ENCODE measurements around the gene OAS1. TPM values are rescaled to one million over a fixed set of nuclear protein-coding genes. Genes with fewer than 3 reads are reported as not detected.

Gene OAS1
- total RNA-seq, 1 experiment from 2014 or later: 0.64 TPM

DNA sequence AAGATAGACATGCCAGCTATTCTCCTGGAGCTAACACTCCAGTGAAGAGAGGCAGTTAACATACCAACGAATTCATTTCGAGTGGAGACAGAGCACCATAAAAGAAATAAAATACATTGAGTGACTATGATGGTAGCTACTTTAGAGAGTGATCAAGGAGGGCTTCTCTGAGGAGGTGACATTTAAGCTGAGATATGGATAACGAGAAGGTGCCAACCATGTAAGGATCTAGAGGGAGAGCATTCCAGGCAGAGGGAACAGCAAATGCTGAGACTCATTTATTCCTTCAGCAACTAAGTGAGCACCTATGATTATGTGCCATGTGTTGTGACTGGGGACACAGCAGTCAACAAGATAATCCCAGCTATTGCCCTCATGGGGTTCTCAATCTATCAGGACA is 28.3 kb upstream of the OAS1 start:
- intact Hi-C loops (cut with micrococcal nuclease): no loop called here
- H4K20me1 ChIP-seq (ENCODE audit: insufficient read depth): no peaks in the 10 kb centered on the region
- H3K27me3 ChIP-seq (ENCODE audit: insufficient read depth, low read length): peaks cover 97% of the 10 kb centered on the region
- H3K9ac ChIP-seq (ENCODE audit: low read length): no peak overlapping the region
- no peak for TF ChIP-seq ZFX (IDR thresholded peaks at IDR 0.05)
- H3K4me3 ChIP-seq (replicated peaks in 1 of 2; ENCODE audit: low read depth in 1 of 2, low read length in 2 of 2): no peak overlapping the region
- no peaks in the 10 kb centered on the region for H3K9me2 ChIP-seq (ENCODE audit: insufficient read depth)
- no peaks in the 10 kb centered on the region for H3K36me3 ChIP-seq (ENCODE audit: control insufficient read depth in 1 of 2, insufficient read depth in 2 of 2, low read length in 2 of 2)
- no peak overlapping the region for H3K4me2 ChIP-seq (ENCODE audit: low read length)
- H3K79me2 ChIP-seq (ENCODE audit: insufficient read depth, low read length): no peaks in the 10 kb centered on the region
- H3K27ac ChIP-seq (ENCODE audit: low read depth, low read length): no peak overlapping the region
- H3K4me1 ChIP-seq (ENCODE audit: control insufficient read depth in 1 of 2, insufficient read depth in 2 of 2, low read length in 2 of 2): no peaks in the 10 kb centered on the region
- H2AFZ ChIP-seq (ENCODE audit: low read depth, low read length, poor library complexity, severe bottlenecking): no peak overlapping the region
- no peaks in the 10 kb centered on the region for H3K9me3 ChIP-seq (ENCODE audit: control insufficient read depth in 1 of 2, insufficient read depth in 1 of 2, low read depth in 1 of 2, low read length in 2 of 2)
- BruUV-seq (replicated peaks): no TSS peak
- CTCF ChIA-PET: no interaction called here
- DNase-seq (ENCODE audit: low read depth, low spot score) (no peak), ATAC-seq (no peak)
- RAD21 ChIA-PET (ENCODE audit: low non-redundant PET in 1 of 2, low total read pairs in 2 of 2, uncharacterized antibody in 2 of 2, unreplicated experiment in 2 of 2): no interaction called here
- POLR2A ChIA-PET: no interaction called here

GRCh38 chr12:112879191-112879705 is 27.5 kb upstream of the OAS1 start:
- ChIA-PET RAD21 (ENCODE audit: low non-redundant PET in 1 of 2, low total read pairs in 2 of 2, uncharacterized antibody in 2 of 2, unreplicated experiment in 2 of 2) (no interaction called here), CTCF (no interaction called here), POLR2A (no interaction called here)
- H3K4me3 ChIP-seq (replicated peaks in 1 of 2; ENCODE audit: low read depth in 1 of 2, low read length in 2 of 2): no peak overlapping the region
- no peaks in the 10 kb centered on the region for H3K79me2 ChIP-seq (ENCODE audit: insufficient read depth, low read length)
- DNase-seq (ENCODE audit: low read depth, low spot score) (no peak), ATAC-seq (no peak)
- no peaks in the 10 kb centered on the region for H3K9me2 ChIP-seq (ENCODE audit: insufficient read depth)
- no peak overlapping the region for H3K27ac ChIP-seq (ENCODE audit: low read depth, low read length)
- H3K4me1 ChIP-seq (ENCODE audit: control insufficient read depth in 1 of 2, insufficient read depth in 2 of 2, low read length in 2 of 2): no peaks in the 10 kb centered on the region
- no peaks in the 10 kb centered on the region for H3K9me3 ChIP-seq (ENCODE audit: control insufficient read depth in 1 of 2, insufficient read depth in 1 of 2, low read depth in 1 of 2, low read length in 2 of 2)
- no peaks in the 10 kb centered on the region for H3K36me3 ChIP-seq (ENCODE audit: control insufficient read depth in 1 of 2, insufficient read depth in 2 of 2, low read length in 2 of 2)
- no peak overlapping the region for H2AFZ ChIP-seq (ENCODE audit: low read depth, low read length, poor library complexity, severe bottlenecking)
- BruUV-seq (replicated peaks): no TSS peak
- intact Hi-C loops (cut with micrococcal nuclease): no loop called here
- no peak overlapping the region for H3K4me2 ChIP-seq (ENCODE audit: low read length)
- peaks cover 97% of the 10 kb centered on the region for H3K27me3 ChIP-seq (ENCODE audit: insufficient read depth, low read length)
- H3K9ac ChIP-seq (ENCODE audit: low read length): no peak overlapping the region
- H4K20me1 ChIP-seq (ENCODE audit: insufficient read depth): no peaks in the 10 kb centered on the region
- TF ChIP-seq CBX3 (IDR thresholded peaks at IDR 0.05; ENCODE audit: low read depth): no peak
- TF ChIP-seq CTCF (IDR thresholded peaks at IDR 0.05 in 2 of 3, conservative IDR thresholded peaks at IDR 0.05 in 1 of 3; ENCODE audit: borderline replicate concordance in 1 of 3, insufficient read depth in 1 of 3, low read depth in 2 of 3, low read length in 2 of 3): no peak
- TF ChIP-seq ELF1 (IDR thresholded peaks at IDR 0.05; ENCODE audit: borderline replicate concordance, low read depth): no peak
- TF ChIP-seq, protein P1, sequence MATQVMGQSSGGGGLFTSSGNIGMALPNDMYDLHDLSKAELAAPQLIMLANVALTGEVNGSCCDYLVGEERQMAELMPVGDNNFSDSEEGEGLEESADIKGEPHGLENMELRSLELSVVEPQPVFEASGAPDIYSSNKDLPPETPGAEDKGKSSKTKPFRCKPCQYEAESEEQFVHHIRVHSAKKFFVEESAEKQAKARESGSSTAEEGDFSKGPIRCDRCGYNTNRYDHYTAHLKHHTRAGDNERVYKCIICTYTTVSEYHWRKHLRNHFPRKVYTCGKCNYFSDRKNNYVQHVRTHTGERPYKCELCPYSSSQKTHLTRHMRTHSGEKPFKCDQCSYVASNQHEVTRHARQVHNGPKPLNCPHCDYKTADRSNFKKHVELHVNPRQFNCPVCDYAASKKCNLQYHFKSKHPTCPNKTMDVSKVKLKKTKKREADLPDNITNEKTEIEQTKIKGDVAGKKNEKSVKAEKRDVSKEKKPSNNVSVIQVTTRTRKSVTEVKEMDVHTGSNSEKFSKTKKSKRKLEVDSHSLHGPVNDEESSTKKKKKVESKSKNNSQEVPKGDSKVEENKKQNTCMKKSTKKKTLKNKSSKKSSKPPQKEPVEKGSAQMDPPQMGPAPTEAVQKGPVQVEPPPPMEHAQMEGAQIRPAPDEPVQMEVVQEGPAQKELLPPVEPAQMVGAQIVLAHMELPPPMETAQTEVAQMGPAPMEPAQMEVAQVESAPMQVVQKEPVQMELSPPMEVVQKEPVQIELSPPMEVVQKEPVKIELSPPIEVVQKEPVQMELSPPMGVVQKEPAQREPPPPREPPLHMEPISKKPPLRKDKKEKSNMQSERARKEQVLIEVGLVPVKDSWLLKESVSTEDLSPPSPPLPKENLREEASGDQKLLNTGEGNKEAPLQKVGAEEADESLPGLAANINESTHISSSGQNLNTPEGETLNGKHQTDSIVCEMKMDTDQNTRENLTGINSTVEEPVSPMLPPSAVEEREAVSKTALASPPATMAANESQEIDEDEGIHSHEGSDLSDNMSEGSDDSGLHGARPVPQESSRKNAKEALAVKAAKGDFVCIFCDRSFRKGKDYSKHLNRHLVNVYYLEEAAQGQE (IDR thresholded peaks at IDR 0.05; ENCODE audit: low read depth): no peak
- no peak for TF ChIP-seq RAD21 (IDR thresholded peaks at IDR 0.05; ENCODE audit: low read depth)
- TF ChIP-seq EZH2 (IDR thresholded peaks at IDR 0.05): no peak
- no peak for TF ChIP-seq EZH2phosphoT487 (IDR thresholded peaks at IDR 0.05; ENCODE audit: borderline replicate concordance)
- TF ChIP-seq, protein P2, sequence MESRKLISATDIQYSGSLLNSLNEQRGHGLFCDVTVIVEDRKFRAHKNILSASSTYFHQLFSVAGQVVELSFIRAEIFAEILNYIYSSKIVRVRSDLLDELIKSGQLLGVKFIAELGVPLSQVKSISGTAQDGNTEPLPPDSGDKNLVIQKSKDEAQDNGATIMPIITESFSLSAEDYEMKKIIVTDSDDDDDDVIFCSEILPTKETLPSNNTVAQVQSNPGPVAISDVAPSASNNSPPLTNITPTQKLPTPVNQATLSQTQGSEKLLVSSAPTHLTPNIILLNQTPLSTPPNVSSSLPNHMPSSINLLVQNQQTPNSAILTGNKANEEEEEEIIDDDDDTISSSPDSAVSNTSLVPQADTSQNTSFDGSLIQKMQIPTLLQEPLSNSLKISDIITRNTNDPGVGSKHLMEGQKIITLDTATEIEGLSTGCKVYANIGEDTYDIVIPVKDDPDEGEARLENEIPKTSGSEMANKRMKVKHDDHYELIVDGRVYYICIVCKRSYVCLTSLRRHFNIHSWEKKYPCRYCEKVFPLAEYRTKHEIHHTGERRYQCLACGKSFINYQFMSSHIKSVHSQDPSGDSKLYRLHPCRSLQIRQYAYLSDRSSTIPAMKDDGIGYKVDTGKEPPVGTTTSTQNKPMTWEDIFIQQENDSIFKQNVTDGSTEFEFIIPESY (IDR thresholded peaks at IDR 0.05; ENCODE audit: extremely low read depth, insufficient replicate concordance, low read length): no peak
- no peak for TF ChIP-seq POLR2AphosphoS5 (IDR thresholded peaks at IDR 0.05; ENCODE audit: low read depth, low read length)
- no peak for TF ChIP-seq CEBPB (IDR thresholded peaks at IDR 0.05; ENCODE audit: low read depth)
- TF ChIP-seq ZNF274 (IDR thresholded peaks at IDR 0.05; ENCODE audit: low read depth, low read length): no peak
- no peak for TF ChIP-seq EGR1 (IDR thresholded peaks at IDR 0.05; ENCODE audit: low read depth)
